Fibroblast of skin of back (primary cell): ENCODE measurements around the gene TMEM43.

Source experiments
- DNase-seq: peaks from one replicate; pipeline ENCODE4 v3.0.0-alpha.2; 2013

TMEM43 gene

GRCh38 chr3:14138878-14139655 is 14.2 kb downstream of the TMEM43 start:
- no peak for DNase-seq

DNA sequence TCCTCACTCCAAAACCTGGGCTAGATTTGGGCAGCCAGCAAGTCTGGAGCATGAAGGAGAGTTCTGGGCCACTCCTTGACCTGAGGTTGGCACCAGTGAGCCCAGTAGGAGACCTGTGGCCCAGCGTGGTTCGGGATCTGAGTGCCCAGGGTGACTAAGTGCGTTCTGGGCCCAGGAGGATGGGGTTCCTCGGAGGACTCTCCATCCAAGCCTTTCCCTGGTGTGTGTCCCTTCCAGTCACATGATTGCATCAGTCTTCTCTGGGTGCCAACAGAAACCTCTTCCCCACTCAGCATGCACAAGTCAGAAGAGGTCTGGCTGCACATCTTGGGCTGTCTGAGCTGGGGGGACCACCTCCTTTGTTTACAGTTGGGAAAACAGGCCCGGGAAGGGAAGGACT is 14.9 kb downstream of the TMEM43 start:
- DNase-seq = no peak

DNA sequence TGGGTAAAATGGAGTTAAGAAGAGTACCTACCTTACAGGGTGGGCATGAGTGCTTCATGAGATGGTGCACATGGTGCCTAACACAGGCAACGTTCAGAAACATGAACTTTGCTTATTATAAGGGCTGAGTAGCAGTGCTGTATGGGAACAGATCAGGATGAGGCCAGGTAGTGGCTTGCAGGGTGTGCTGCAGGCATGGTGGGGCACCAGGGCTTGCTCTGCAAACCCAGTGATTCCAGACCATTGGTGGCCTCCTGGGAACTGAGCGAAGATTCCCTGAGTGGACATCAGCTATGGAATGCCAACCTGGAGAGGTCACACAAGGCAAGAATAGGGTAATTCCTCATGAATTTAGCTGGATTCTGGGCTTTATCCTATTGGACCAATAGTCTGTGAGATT is 15.8 kb downstream of the TMEM43 start:
- DNase-seq = no peak

- DNase-seq = no peak
Observed at GRCh38 chr3:14141144-14141543, 16.3 kb downstream of the TMEM43 start.

DNA sequence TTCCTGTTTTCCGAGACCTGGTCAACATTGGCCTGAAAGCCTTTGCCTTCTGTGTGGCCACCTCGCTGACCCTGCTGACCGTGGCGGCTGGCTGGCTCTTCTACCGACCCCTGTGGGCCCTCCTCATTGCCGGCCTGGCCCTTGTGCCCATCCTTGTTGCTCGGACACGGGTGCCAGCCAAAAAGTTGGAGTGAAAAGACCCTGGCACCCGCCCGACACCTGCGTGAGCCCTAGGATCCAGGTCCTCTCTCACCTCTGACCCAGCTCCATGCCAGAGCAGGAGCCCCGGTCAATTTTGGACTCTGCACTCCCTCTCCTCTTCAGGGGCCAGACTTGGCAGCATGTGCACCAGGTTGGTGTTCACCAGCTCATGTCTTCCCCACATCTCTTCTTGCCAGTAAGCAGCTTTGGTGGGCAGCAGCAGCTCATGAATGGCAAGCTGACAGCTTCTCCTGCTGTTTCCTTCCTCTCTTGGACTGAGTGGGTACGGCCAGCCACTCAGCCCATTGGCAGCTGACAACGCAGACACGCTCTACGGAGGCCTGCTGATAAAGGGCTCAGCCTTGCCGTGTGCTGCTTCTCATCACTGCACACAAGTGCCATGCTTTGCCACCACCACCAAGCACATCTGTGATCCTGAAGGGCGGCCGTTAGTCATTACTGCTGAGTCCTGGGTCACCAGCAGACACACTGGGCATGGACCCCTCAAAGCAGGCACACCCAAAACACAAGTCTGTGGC is 16.9 kb downstream of the TMEM43 start:
- no peak for DNase-seq

DNA sequence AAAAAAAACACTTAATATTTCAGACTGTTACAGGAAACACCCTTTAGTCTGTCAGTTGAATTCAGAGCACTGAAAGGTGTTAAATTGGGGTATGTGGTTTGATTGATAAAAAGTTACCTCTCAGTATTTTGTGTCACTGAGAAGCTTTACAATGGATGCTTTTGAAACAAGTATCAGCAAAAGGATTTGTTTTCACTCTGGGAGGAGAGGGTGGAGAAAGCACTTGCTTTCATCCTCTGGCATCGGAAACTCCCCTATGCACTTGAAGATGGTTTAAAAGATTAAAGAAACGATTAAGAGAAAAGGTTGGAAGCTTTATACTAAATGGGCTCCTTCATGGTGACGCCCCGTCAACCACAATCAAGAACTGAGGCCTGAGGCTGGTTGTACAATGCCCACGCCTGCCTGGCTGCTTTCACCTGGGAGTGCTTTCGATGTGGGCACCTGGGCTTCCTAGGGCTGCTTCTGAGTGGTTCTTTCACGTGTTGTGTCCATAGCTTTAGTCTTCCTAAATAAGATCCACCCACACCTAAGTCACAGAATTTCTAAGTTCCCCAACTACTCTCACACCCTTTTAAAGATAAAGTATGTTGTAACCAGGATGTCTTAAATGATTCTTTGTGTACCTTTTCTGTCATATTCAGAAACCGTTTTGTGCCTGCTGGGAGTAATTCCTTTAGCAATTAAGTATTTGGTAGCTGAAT is 17.9 kb downstream of the TMEM43 start:
- no peak for DNase-seq

GRCh38 chr3:14143271-14144225 is 18.7 kb downstream of the TMEM43 start:
- DNase-seq = peak; percentile 94

DNA sequence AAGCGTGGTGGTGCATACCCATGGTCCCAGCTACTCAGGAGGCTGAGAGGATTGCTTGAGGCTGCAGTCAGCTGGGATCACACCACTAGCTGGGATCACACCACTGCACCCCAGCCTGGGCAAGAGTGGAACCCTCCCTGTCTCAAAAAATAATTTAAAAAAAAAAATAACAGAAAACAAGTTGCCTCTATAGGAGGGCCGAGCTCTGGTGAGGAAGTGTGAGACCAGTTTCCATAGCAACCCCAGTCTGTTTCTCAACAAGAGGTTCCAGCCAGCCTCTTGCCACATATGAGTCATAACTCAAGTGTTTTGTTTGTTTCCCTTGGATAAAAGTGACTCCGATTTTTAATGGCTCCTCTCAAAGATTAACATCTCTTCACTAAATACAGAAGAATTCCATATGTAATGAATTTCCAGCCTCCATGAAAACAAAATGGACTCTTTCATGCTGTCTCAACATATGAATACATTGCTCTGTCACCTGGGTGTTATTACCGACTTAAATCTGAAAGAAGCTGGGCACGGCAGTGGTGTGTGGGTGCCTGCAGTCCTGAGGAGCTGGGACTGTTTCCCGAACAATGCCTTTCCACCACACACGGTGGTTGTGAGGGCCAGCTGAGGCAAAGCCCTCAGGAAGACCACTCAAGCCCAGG is 19.7 kb downstream of the TMEM43 start:
- DNase-seq = peak; percentile 99

DNA sequence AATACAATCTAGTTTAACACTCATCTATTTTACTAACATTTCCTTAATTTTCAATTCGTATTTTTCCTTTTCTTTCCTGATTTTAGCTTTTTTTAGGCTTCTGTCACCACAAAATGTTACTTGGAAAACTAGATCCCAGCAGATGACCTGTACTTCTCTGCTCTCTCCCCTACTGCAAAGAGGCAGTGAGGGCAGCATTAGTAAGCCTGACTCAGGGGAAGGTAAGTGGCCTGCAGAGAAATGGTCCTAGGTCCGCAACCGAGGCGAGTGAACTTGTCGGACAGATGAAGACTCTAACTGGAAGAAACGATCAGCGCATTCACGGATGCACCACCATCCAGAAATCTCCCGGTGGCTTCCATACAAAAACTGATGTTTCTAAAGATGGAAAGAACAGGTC is 20.4 kb downstream of the TMEM43 start:
- DNase-seq = no peak

DNA sequence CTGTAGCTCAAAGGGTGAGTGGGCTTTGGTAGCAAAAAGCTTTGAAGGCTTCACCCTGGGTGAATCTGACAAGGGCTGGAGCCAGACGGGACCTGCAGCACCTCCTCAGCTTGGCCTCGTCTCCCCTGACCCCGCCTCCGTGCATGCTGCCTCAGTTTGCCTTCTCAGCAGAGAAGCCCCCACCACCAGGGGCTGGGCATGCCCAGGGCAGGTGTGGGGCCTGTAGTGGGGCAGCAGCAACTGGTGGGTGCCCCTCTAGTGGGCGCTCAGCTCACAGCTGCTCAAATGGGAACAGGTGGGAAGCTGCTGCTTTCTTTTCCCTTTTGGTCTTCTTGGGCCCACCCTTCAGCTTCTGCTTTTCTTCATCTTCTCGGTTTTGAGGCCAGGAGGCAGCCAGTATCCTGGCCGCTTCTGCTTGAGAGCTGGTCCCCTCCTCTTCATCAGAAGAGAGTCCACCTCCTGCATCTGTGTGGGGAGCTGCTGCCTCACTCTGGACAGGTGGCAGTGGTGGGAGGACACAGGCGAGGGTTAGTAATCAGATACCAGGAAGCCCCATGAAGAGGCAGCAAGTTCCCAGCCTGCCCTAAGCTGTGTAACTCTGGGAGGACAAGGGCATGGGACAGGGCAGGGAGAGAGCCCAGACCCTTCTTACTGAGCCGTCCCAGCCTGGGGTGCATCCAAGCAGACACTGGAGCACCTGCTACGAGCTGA is 21.0 kb downstream of the TMEM43 start:
- no peak for DNase-seq

- DNase-seq = no peak
Observed at GRCh38 chr3:14146381-14147065, 21.7 kb downstream of the TMEM43 start.

GRCh38 chr3:14147066-14147435 is 22.2 kb downstream of the TMEM43 start:
- DNase-seq = no peak

DNA sequence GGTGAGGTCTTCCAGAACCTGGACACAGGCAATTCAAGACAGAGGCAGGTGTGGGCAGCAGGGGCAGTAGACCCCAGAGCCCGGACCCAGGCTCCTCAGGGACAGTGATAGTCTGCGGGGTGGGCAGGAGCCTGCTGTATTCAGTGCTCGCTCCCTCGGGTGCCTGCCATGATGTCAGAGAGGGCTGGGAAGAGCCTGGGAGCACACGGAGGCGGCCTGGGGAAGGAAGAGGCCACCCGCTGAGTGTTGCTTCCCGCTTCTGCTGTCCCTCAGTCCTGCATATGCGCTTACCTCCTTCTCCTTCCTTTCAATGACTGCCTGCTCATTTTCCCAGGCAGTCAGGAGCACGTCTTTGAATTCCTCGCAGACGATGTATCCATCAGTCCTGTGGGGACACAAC is 22.8 kb downstream of the TMEM43 start:
- DNase-seq = no peak

DNA sequence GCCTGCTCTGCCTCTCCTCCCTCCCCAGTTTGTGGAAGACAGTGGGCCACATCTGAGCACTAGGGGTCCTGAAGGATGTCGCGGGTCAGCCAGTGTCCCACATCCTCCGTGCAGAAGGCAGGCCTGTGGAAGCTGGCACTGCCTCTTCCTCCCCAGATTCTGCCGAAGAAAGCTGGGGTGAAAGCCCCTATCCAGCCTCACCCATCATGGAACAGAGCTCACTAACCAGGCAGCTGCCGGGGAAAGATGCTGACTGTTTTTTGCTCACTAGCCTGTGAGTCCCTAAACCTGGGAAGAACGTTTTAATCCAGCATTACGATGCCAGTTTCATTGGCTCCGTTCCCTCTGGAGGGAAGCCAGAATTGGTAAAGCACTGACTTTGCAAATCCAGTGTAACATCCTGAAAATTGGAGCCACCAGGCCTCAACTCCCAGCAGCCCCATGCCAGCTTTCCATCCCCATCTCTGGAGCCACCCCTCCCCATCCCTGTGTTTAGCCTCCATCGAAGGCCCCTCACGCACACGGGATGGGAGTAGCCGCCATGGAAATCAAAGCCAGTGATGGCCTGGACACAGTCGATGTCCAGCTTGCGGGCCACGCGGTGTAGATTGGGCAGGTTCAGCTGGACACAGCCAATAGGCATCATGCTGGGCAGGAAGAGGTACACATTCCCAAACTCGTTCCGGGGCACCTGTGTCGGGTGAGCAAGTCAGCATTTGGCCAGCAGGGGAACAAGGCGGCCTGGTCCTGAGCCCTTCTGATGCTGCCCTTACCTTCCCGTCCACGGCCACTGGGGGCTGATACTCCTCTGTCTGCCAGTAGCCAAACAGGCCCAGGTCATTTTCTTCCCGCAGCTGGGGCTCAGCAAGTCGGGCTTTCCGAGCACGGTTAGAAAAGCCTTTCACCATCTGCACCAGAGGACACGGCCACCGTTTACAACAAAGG is 23.5 kb downstream of the TMEM43 start:
- no peak for DNase-seq

- no peak for DNase-seq
Observed at GRCh38 chr3:14150078-14150477, 25.2 kb downstream of the TMEM43 start.

DNA sequence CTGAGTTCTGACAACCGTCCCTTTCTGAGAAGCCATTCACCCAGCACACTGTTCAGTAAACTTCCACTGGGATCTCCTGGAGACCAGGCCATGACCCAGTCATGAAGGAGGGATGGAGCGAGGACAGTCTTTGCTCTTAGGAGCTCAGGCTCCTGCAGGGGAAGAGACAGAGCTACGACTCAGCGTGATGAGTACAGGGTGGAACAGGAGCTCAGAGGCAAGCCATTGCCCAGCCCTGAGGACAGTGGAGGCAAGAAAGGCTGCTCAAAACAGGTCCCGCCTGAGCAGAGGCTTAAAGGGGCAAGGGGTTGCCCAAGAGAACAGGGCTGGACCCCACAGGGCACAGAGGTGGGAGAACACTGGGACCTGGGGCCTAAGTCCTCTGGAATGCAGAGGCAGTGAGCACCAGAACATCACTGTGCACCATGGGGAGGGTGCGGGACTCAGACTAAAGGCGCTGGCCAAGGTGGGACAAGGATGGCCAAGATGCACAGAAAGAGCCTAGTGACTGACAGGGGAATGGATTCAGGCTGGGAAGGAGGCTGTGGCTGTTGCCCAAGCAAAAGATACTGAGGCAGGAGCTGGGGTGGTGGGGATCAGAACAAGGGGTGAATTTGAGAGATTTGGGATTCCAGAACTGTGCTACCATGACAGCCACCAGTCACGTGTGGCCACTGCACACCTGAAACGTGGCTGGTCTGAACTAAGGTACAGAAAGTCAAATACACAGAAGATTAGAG is 25.8 kb downstream of the TMEM43 start:
- no peak for DNase-seq

DNA sequence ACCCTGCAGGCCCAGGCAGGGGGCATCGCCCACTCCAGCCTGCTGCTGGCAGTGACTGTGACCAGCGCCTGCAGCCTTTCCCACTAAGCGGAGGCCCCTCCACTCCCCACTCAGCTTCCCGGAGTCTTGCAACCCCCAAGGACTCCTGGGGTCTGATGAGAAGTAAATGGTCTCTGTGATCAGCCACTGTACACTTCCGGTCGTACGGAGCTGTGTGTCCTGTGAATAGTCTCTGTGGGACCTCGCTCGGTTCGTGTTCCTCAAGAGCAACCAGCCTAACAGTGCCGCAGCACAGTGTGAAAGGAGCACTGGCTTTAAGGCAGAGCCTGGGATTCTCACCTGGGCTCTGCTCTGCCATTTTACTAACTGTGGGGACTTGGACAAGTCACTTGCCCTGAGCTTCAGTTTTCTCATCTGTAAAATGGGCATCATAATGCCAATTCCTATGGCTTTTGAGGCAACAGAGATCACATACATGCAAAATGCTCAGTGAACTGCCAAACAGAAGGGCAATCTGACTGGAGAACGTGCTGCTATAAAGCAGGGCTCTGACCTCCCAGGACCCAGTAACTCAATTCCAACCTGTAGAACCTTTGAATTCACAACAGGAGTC is 26.7 kb downstream of the TMEM43 start:
- no peak for DNase-seq
